GM19397 (cell line): ENCODE results near the gene PTPN3.

ENCODE experiments used
- ATAC-seq: cut with Tn5 transposase; IDR thresholded peaks from one replicate; pipeline ENCODE4 v1.9.1; 2021; ENCODE audit warnings: mild to moderate bottlenecking, moderate library complexity; ENCODE audit not compliant: unreplicated experiment

Gene PTPN3

DNA sequence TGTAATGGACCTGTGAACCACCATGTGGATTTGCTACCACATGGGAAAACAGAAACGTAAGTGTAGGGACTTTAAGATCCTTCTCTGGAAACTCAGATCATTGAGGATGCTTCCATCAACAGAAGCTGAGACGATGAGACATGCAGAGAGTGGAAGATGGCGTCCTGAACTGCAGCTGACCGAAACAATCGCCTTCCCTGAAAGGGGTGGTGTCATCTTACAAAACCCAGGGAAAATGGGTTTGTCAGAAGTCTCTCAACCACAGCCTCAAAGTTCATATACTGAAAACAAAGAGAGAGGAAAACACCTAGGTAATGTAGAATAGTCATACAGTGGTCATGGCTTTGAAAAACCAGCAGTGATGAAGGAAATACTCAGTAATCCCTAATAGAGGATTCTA, 6.6 kb upstream of the PTPN3 start:
- ATAC-seq, result no peak

DNA sequence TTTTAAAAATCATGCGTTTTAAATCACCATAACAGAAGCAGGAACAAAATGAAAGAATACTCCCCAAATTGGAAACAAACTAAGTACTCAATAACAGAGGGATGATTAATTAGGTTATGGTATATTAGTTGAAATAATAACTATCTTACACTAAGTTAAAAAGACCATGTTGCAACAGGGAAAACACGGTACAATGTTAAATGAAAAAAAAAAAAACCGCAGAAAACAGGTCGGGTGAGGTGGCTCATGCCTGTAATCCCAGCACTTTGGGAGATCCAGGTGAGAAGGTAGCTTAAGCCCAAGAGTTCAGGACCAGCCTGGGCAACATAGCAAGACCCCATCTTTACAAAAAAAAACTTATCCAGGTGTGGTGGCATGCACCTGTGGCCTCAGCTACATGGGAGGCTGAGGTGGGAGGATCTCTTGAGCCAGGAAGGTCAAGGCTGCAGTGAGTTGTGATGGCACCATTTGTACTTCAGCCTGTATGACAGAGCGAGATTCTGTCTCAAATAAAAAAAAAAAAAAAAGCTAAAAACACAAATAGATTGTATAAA, 2.4 kb upstream of the PTPN3 start:
- no peak for ATAC-seq

DNA sequence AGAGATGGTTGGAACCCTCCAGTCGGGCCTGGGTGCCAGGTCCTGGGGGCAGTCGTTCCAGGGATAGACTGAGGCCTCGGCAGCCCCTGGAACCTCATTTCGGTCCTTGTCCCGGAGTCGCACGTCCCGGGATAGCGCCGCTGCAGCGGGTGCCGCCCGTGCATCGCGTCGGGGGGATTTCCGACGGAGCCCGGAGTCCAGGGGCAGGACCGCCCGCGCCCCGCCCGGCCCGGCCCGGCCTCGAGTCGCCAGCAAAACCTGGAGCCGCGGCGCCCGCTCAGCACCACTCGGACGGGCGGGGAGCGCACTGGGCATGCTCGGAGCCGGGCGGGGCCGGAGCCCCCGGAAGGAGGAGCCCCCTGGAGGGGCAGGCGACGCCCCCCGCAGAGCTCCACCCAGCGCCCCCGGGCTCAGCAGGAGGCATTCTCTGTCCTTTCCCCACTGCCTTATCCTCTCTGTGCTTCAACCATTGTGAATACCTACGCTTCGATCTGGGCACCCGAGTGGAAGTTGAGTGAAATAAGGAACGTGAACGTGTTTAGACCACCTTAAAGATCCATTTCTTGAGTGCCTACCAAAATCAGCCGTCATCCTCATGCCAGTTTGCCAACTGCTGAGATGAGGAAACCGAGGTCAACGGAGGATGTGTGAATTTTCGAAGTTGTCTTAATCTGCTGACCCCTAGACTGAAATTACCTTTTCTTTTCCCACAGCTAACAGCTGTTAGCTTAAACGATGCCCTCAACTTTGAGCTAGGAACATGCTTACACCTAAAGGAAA, 1.7 kb upstream of the PTPN3 start:
- no peak for ATAC-seq

DNA sequence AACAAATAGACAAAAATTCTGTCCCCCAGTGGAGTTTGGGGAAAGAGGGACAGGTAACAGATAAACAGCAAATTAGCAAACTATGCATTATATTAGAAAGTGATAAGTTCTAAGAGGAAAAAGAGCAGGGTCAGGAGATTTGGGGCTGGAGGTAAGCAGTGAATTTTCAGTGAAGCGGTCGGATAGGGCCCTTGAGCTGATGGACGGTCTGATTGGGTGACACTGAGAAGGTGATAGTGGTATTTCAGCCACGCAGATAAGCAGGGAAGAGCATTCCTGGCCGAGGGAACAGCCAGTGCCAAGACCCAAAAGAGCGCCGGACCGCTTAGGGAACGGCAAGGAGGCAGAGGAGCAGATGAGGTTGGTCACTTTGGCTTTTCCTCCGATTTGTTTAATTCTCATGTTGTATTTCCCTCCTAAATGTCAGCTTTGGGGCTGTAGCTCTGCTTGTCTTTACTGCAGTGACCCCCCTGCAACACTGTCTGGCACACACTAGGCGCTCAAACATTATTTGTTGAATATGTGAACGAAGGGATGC, 1.1 kb upstream of the PTPN3 start:
- no peak for ATAC-seq

DNA sequence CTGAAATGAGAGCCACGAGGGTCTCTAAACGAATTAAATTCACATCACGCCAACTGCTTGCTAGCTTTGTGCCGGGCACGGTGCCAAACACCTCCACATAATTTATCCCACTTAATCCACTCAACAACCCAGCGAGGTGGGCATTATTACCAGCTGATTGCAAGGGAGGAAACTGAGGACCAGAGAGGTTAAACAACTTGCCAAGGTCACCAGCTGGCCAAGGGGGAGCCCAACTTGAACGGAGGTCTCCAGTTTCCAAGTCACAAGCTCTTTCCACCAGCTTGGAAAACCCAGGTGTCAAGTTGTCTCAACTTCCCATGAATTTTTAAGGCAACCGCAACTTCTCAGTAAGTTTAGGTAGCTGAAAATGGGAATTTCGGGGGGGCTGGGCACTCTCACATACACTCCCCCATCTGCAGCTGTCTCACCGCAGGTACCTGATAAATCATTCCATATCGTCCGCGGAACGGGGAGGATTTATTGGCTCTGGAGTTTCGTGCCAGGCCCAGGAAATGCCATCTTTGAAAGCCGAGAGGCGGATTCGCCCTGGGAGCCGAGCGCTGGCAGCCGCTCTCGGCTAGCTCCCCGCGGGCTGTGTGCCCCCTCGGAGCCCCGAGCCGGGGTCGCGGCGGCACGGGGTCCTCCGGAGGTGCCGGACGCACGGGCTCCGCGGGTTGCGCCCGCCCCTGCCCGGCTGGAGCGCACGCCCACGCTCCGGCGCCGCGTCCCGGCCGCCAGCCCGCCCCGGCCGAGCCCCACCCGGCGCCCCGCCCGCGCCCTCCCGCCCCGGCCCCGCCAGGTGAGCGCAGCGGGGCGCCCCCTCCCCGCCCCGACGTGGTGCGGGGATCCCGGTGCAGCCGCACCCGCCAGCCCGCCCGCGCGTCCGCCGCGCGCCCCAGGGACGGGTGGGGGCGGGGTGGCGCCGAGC, 617 bp downstream of the PTPN3 start:
- no peak for ATAC-seq

DNA sequence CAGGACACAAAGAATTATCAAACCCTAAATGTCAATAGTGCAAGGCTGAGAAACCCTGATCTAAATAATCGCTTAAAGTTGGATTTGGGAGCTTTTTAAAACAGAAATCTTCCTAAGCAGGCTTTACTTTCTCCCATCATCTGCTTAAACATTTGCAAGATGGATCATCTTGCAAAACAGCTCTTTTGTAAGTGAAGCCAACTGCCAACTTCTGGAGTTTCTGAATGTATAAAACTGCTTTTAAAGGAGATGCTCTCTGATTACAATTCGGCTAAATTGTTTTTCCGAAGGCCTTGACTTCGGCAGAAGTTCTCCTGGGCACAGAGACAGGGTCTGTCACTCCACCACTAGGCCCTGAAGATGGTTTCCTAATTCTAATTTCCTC, 1.3 kb downstream of the PTPN3 start:
- no peak for ATAC-seq

DNA sequence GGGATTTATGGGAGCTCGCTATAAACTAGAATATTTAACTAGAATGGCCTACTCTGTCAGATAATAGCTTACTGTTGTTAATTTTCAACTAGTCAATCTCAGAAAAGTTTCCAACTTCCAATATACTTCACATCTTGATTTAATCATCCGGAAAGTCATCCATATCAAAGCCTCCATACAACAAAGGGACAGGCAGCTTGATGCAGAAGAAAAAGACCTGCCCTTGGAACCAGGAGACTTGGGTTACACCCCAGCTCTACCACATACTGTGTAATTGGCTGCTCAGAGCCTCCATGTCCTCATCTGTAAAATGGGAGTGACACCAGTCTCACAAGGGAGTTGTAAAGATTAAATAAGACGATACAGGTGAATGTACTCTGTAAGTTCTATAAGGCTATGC, 1.9 kb downstream of the PTPN3 start:
- no peak for ATAC-seq

DNA sequence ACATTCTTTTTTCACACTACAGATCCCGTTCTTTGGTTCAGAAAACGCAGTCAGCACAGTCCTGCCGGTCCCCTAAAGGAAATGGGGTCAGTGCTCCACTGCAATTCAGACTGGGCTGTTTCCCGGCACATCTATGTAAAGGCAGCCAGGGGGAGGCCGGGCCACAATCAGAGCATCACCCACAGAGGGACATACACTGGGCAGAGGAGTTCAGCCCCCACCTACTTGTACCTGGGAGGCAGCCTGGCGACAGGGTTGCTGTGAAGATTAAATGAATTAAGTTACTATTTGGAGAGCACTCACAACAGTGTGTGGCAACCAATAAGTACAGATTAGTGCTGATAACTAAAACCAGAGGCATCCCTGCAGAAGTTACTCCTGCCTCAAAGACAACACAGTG, 4.5 kb downstream of the PTPN3 start:
- no peak for ATAC-seq

DNA sequence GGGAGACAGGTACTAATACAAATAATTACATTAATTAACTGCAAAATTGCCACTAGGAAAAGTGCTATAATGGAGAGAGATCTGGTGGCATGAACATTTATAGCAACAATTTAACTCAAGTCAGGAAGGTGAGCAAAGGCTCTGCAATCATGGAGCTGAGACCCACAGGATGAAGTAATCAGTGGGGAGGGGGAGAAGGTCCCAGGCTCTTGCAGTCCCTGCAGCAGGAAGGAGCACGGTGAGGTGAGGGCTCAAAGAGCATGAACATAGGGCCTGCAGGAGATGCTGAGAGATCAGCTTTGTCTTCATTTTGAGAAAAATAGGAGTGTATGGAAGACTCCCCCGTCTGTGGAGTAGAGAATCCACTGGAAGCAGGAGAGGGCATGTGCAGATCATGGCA, 6.5 kb downstream of the PTPN3 start:
- ATAC-seq, result no peak

DNA sequence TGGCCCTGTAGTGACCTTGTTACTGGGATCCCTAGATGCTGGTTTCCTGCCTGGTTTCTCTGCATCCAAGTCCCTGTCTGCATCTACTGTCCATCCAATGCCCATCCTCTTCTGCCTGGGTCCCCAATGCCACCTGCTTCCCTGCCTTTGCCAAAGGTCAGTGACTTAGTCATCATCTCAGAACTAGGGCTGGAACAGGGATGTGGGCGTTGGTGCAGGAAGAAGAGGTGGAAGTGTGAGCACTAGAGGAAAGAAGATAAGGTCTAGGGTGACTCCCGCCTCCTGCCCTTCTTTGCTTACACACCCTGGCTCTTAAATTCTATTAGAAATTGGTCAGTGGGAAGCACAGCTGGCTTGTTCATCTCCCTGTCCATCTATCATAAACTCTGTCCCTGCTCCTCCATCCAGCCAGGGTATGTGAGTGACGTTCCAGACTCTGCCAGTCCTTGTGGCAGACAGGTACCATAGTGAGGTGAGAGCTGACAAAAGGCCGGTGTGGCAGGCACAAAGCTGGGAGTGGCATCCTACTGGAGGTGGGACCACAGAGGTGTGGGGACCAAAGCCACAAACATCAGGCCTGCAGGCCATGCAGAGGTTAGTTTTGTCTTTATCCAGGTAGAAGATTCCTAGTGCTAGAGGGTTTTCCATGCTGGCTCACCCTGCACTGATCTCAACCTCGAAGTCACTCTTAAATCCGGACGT, 9.2 kb downstream of the PTPN3 start:
- no peak for ATAC-seq

DNA sequence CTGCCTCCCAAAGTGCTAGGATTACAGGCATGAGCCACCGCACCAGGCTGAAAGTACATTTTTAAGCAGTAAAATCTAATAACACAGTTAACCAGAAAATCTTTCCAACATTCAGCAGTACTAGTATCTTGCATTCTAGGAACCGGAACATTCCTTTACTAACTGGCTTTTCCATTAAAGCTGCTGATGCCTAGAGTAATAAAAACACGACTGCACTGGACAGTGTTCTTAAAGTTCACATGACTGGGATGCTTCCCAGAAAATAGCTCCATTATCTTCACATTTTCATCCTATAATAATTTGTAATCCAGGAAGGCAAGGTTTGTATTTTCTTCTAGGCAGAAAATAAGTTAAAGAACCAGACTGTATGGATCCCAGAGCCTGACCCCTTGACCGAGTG, 9.8 kb downstream of the PTPN3 start:
- no peak for ATAC-seq

DNA sequence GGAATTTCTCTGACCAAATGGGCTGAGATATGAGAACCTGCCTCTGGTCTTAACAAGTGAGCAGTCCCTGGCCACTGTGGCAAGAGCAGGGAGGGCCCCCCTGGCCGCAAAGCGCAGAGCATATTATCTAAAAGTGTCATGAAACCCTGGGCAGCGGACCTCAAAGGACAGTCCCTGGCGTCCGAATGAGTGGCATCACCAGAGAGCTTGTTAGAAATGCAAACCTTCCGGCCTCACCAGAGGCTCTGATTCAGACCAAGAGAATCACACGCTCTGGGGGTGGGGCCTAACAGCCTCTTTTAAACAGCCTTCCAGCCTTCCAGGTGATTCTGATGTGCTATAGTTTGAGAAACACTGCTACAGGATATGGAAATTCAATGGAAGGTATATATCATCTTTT, 10.9 kb downstream of the PTPN3 start:
- ATAC-seq, result no peak

DNA sequence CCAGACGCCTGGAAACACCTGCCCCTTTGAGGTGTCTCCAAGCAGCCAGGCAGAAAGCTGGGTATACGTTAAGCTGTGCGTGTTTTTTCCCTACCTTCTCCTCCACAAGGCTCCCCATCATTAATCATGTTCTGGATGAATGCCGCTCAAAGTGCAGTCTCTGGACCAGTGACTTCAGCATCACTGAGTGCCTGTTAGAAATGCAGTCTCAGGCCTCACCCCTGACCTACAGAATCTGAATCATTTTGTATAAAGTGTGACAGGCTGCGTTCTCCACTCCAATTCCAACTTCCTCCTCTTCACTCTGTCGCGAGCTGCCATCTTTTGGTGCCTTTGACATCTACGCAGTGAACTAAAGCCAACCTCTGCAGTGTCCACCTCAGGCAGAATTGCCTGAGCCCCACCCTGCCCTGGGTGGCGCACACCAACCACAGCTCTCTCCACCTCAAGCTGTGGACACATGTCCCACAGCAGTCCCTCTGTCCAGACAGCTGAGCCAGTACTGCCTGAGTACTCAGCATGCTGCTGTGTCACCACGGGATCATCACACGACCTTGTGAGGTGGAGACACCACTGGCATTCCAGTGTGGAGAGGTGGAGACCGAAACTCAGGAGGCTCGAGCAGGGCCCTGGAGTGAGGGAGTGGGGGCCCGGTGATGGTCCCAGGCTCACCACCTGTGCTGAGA, 14.2 kb downstream of the PTPN3 start:
- no peak for ATAC-seq

DNA sequence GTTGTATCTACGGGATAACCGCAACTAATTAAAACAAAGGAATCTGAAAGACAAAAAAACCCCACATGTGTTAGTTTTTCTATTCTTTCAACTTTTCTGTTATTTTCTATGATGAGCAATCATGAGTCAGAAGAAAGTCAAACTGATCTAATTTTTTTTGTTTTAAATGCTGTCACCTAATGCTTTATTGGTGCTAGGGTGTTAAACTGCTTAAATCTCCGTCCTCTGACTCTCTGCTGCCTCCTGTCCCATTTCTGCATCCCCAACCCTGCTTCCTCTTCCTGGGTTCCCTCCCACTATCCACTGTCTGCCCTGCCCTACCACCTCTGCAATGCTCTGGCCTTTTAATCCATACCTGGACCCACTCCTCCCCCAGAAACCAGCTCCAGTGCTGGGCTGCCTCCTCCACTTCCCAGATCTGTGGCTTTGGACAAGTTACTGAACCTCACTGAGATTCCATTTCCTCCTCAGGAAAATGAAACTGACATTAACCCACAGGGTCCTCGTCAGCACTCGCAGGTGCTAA, 15.7 kb downstream of the PTPN3 start:
- no peak for ATAC-seq

DNA sequence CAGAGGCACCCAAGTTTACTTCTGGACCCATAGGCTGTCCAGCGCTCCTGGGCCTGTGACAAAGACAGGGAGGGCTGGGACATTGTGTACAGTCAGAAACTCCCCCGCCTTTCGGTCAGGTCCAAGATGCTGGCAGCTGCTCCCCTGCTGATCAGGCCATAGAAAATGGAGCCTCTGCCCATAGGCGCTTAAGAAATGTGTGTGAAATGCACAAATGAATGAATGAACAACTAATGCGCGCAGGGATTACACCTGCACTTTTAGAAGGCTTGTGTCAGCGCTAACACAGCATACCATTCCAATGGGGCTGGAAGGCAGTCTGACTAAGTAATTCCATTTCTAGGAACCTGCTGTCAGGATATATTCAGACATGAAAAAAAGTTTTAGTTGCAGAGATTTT, 16.3 kb downstream of the PTPN3 start:
- no peak for ATAC-seq

DNA sequence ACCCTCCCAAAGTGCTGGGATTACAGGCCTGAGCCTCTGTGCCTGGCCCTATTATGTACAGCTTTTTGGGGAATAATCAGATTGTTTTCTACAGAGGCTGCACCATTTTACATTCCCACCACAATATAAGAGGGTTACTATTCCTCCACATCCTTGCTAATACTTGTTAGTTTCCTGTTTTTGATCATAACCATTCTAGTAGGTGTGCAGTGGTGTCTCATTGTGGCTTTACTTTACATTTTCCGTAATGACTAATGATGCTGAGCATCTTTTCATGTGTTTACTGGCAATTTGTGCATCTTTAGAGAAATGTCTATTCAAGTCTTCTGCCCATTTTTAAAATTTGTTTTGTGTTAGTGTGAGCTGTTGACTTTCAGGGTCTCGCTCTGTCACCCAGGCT, 18.3 kb downstream of the PTPN3 start:
- no peak for ATAC-seq

DNA sequence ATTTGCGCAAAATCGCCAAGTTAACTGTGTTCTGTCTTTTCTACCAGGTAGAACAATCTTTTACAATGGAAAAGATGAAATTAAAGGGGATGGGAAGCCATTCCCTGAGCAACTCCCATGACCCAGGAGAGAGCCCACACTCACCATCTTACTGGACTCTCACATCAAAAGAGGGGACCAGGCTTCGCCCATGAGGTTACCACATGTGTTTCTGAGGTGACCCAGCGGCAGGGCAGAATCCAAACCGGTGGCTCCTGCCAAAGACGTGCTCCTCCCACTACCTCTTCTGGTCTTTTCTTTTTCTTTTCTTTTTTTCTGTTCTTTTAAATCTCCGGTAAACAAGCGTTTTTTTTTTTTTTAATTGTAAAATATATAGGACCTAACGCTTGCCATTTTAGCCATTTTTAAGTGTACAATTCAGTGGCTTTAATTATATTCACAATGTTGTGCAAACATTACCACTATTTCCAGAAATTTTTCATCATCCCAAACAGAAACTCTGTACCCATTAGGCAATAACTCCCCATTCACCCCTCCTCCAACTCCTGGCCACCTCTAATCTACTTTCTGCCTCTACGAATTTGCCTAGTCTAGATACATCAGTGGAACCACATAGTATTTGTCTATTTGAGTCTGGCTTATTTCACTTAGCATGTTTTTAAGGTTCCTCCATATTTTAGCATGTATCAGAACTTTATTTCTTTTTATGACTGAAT, 19.3 kb downstream of the PTPN3 start:
- ATAC-seq, result no peak

DNA sequence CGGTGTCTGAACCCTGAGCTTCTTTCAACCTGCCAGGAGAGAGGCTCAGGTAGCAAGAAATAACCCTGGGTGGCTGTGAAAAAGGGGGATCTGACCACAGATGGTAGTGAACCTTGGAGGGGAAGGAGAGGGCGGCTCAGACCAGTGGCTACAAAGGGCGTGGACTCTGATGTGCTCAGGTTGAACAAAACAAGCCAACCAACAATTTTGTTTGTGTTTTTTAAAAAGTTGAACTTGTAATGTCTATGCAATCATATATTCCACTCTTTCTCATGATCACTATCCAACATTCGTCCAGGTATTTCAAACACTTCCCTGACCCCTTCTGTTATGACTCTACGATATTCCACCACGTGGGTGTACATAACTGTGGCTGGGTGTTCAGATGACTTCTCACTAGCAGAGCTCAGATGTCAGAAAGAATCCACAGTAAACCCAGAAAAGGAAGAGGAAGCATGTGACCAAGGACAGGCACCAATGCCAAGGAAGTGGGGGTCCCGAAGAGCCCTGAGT, 20.0 kb downstream of the PTPN3 start:
- ATAC-seq, result no peak

DNA sequence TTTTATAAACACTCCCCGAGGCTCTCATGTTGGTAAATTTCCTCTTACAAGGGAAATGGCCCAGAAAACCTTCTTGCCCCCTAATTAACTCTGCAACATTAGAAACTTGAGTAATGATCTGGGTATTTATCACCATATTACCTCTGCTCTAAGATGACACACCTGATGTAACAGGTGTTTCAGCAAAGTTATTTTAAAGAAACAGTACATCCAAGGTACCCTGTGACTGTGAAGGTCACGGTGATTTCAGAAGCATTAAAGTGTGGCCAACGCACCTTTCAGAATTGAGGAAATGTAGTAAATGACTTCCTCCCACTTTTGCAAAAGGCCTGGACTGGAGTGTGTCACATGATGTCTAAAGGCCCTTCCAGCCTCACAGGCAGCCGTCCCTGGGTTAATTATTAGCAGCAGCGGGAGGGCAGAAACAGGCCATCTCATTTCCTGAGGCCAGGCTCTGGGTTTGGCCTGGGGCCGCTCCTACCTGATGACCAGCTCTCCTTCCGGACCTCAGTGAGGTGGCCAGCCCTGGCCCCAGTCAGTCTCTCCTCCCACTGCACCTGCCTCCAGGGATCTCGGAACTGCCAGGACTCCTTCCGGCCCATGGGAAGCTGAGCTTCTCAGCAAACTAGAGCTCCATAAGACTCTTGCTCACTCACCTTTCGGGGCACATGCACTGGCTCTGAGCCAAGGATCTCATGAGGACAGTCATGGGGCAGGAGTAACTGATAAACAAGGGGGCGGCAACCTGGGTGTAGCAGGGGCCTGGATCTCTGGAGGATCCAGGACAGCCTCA, 20.7 kb downstream of the PTPN3 start:
- peak; percentile 92 for ATAC-seq
